ENCODE data around the gene CLASP2. TPM values are rescaled to one million over a fixed set of nuclear protein-coding genes. Genes with fewer than 3 reads are reported as not detected.
"Not testable (repeated sequence)": the region's sequence is repeated elsewhere in the genome, so short reads cannot be mapped to it uniquely, and the experiment has no call there.

Gene CLASP2
- polyA plus RNA-seq, 4 donors: 45.7 to 58.4 (median 54.9) TPM

- no peak for DNase-seq (ENCODE audit: low read depth in 4 of 4, low spot score in 3 of 4)
Observed at GRCh38 chr3:33690341-33690740, 27.7 kb downstream of the CLASP2 start.

- no peak for DNase-seq (ENCODE audit: low read depth in 4 of 4, low spot score in 3 of 4)
Observed at GRCh38 chr3:33687406-33688010, 30.5 kb downstream of the CLASP2 start.

- no peak for DNase-seq (ENCODE audit: low read depth in 4 of 4, low spot score in 3 of 4)
Observed at GRCh38 chr3:33682770-33683169, 35.3 kb downstream of the CLASP2 start.

- no peak for DNase-seq (ENCODE audit: low read depth in 4 of 4, low spot score in 3 of 4)
Observed at GRCh38 chr3:33681667-33682066, 36.4 kb downstream of the CLASP2 start.

GRCh38 chr3:33678073-33678472, 40.0 kb downstream of the CLASP2 start:
- no peak for DNase-seq (ENCODE audit: low read depth in 4 of 4, low spot score in 3 of 4)

GRCh38 chr3:33673436-33673835, 44.6 kb downstream of the CLASP2 start:
- DNase-seq (ENCODE audit: low read depth in 4 of 4, low spot score in 3 of 4): not testable (repeated sequence)

- no peak for DNase-seq (ENCODE audit: low read depth in 4 of 4, low spot score in 3 of 4)
Observed at GRCh38 chr3:33668618-33669017, 49.4 kb downstream of the CLASP2 start.

- DNase-seq (ENCODE audit: low read depth in 4 of 4, low spot score in 3 of 4): no peak
Observed at GRCh38 chr3:33665294-33665693, 52.8 kb downstream of the CLASP2 start.

GRCh38 chr3:33664195-33664594, 53.9 kb downstream of the CLASP2 start:
- no peak for DNase-seq (ENCODE audit: low read depth in 4 of 4, low spot score in 3 of 4)

- DNase-seq (ENCODE audit: low read depth in 4 of 4, low spot score in 3 of 4): no peak
Observed at GRCh38 chr3:33663042-33663441, 55.0 kb downstream of the CLASP2 start.

- DNase-seq (ENCODE audit: low read depth in 4 of 4, low spot score in 3 of 4): no peak
Observed at GRCh38 chr3:33659856-33660434, 58.1 kb downstream of the CLASP2 start.

- DNase-seq (ENCODE audit: low read depth in 4 of 4, low spot score in 3 of 4): peak; percentile 58 to 79 (median 70)
Observed at GRCh38 chr3:33658991-33659848, 58.8 kb downstream of the CLASP2 start.

GRCh38 chr3:33658621-33658990, 59.4 kb downstream of the CLASP2 start:
- DNase-seq (ENCODE audit: low read depth in 4 of 4, low spot score in 3 of 4): no peak

GRCh38 chr3:33658039-33658438, 60.0 kb downstream of the CLASP2 start:
- DNase-seq (ENCODE audit: low read depth in 4 of 4, low spot score in 3 of 4): no peak

GRCh38 chr3:33652736-33653135, 65.3 kb downstream of the CLASP2 start:
- DNase-seq (ENCODE audit: low read depth in 4 of 4, low spot score in 3 of 4): no peak

- DNase-seq (ENCODE audit: low read depth in 4 of 4, low spot score in 3 of 4): not testable (repeated sequence)
Observed at GRCh38 chr3:33651101-33651500, 67.0 kb downstream of the CLASP2 start.

- DNase-seq (ENCODE audit: low read depth in 4 of 4, low spot score in 3 of 4): no peak
Observed at GRCh38 chr3:33650495-33650894, 67.6 kb downstream of the CLASP2 start.

GRCh38 chr3:33648793-33649192, 69.3 kb downstream of the CLASP2 start:
- DNase-seq (ENCODE audit: low read depth in 4 of 4, low spot score in 3 of 4): no peak

GRCh38 chr3:33646406-33646805, 71.6 kb downstream of the CLASP2 start:
- DNase-seq (ENCODE audit: low read depth in 4 of 4, low spot score in 3 of 4): no peak

GRCh38 chr3:33645060-33645647, 72.9 kb downstream of the CLASP2 start:
- DNase-seq (ENCODE audit: low read depth in 4 of 4, low spot score in 3 of 4): no peak

- DNase-seq (ENCODE audit: low read depth in 4 of 4, low spot score in 3 of 4): no peak
Observed at GRCh38 chr3:33644582-33644981, 73.5 kb downstream of the CLASP2 start.

Data from right renal pelvis (tissue), 4 donors.